HK-2 (cell line): ENCODE results near the gene CCDC82.
A peak's percentile ranks its signal among the peaks of the same experiment; 100 is the strongest.
"Not testable (repeated sequence)": the region's sequence is repeated elsewhere in the genome, so short reads cannot be mapped to it uniquely, and the experiment has no call there.

ENCODE experiments used
- DNase-seq: peaks from one replicate; pipeline ENCODE4 v3.0.0-alpha.2; 2018; ENCODE audit not compliant: unreplicated experiment

The CCDC82 gene

GRCh38 chr11:96389720-96390487, at the start of gene CCDC82, which contains the start of gene JRKL:
Gene CCDC82, minus strand, starts transcription at chr11:96389912. Its CDS starts 5,165 bp downstream, at chr11:96384747.
Gene JRKL, plus strand, starts transcription at chr11:96390013. Its CDS starts 637 bp downstream, at chr11:96390650.
- peak; percentile 92 for DNase-seq

GRCh38 chr11:96432654-96433053, 42.9 kb upstream of the CCDC82 start:
- DNase-seq = not testable (repeated sequence)

GRCh38 chr11:96430668-96431067, 41.0 kb upstream of the CCDC82 start:
- no peak for DNase-seq

- no peak for DNase-seq
These were observed 35.0 kb upstream of the CCDC82 start for GRCh38 chr11:96424693-96425092.

GRCh38 chr11:96413408-96413807, 23.7 kb upstream of the CCDC82 start:
- no peak for DNase-seq

- DNase-seq = no peak
These were observed 23.2 kb upstream of the CCDC82 start for GRCh38 chr11:96412761-96413381.

GRCh38 chr11:96411412-96411811, 21.7 kb upstream of the CCDC82 start:
- DNase-seq = not testable (repeated sequence)

- no peak for DNase-seq
These were observed 11.0 kb upstream of the CCDC82 start for GRCh38 chr11:96400697-96401096.

- no peak for DNase-seq
These were observed 8.2 kb upstream of the CCDC82 start for GRCh38 chr11:96397863-96398262.

GRCh38 chr11:96396637-96397036, 6.9 kb upstream of the CCDC82 start:
- DNase-seq = no peak

- no peak for DNase-seq
These were observed 5.1 kb upstream of the CCDC82 start for GRCh38 chr11:96394773-96395172.

- no peak for DNase-seq
These were observed 4.1 kb upstream of the CCDC82 start for GRCh38 chr11:96393753-96394348.

- no peak for DNase-seq
These were observed 2.1 kb upstream of the CCDC82 start for GRCh38 chr11:96391698-96392307.

GRCh38 chr11:96390488-96390792, 728 bp upstream of the CCDC82 start:
- DNase-seq = no peak

GRCh38 chr11:96388891-96389719, 607 bp downstream of the CCDC82 start:
- DNase-seq = no peak

GRCh38 chr11:96385187-96385586, 4.5 kb downstream of the CCDC82 start:
- no peak for DNase-seq

GRCh38 chr11:96384156-96384555, 5.6 kb downstream of the CCDC82 start:
- no peak for DNase-seq

GRCh38 chr11:96376796-96377195, 12.9 kb downstream of the CCDC82 start:
- DNase-seq = no peak

GRCh38 chr11:96373826-96374225, 15.9 kb downstream of the CCDC82 start:
- no peak for DNase-seq

GRCh38 chr11:96367342-96367741, 22.4 kb downstream of the CCDC82 start:
- DNase-seq = no peak

GRCh38 chr11:96366024-96366423, 23.7 kb downstream of the CCDC82 start:
- DNase-seq = no peak

GRCh38 chr11:96365493-96365892, 24.2 kb downstream of the CCDC82 start:
- no peak for DNase-seq
